Stimulated activated CD4-positive, alpha-beta T cell treated with anti-CD3 and anti-CD28 coated beads, Interleukin-15, amount 100 ng/mL, for 48 hours (primary cell): Measurements from ENCODE around the gene MRGPRE.
"Not testable (repeated sequence)": the region's sequence is repeated elsewhere in the genome, so short reads cannot be mapped to it uniquely, and the experiment has no call there.

Experiments
- DNase-seq, 2 donors: peaks; one replicate each; pipeline ENCODE4 v3.0.0-alpha.2; 2020; ENCODE audit warnings: low read depth in 2 of 2

MRGPRE gene, protein sequence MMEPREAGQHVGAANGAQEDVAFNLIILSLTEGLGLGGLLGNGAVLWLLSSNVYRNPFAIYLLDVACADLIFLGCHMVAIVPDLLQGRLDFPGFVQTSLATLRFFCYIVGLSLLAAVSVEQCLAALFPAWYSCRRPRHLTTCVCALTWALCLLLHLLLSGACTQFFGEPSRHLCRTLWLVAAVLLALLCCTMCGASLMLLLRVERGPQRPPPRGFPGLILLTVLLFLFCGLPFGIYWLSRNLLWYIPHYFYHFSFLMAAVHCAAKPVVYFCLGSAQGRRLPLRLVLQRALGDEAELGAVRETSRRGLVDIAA

DNA sequence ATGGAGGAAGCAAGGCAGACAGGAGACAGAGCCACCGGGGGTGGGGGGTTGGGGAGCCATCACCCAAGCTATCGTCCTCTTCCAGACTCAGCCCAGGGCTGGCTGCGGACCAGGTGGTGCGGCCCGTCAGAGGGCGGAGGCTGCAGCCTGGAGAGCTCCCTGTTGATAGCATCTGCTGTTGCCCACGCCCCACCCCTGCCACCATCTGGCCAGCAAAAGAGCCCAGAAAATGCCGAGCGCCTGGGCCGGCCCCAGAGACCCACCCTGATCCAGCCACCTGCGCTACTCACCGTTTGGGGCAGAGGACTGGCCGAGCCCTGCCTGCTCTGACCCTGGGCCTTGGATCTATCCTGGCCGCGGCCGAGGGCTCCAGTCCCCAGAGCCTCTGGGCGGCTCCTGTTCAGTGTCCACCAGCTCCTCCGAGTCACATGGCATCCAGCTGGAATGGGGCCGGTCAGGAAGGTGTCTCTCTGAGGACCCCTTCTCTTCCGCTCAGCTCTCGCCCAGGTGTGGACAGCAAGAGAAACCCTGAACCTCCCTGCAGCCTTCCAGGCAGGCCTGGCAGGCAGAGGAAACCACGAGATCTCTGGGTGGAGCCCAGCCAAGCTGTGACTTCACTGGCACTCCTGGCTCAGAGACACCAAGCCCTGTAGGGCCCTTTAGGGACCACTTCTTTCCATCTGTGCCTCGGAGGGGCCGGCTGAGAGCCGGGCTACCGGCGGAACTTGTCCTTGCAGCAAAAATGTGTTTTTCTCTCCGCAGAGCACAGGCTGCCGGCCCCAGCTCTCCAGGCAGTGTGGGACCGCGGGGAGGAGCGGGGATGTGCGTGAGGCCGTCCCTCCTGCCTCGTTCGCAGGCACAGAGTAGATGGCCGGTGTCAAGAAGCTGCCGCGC is at the start of gene MRGPRE:
TSS of gene MRGPRE (minus strand) at position 567 of the 894 bp plus-strand sequence. CDS start 3,618 bp downstream, outside the sequence.
- no peak for DNase-seq

- not testable (repeated sequence) for DNase-seq
Measured at GRCh38 chr11:3281146-3281545, 48.9 kb upstream of the MRGPRE start.

DNA sequence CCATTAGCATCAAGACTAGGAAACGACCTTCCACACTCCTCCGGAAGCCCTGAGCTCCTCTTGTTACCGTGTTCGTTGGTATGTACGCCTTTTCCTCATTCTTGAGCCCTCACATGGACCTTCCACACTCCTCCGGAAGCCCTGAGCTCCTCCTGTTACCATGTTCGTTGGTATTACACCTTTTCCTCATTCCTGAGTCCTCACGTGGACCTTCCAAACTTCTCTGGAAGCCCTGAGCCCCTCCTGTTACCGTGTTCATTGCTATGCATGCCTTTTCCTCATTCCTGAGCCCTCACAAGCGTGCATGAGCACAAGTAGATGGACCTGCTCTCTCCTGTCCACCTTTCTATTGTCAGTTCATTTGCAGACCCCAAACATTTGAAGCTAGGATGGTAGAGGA is 48.4 kb upstream of the MRGPRE start:
- DNase-seq, result not testable (repeated sequence)

DNA sequence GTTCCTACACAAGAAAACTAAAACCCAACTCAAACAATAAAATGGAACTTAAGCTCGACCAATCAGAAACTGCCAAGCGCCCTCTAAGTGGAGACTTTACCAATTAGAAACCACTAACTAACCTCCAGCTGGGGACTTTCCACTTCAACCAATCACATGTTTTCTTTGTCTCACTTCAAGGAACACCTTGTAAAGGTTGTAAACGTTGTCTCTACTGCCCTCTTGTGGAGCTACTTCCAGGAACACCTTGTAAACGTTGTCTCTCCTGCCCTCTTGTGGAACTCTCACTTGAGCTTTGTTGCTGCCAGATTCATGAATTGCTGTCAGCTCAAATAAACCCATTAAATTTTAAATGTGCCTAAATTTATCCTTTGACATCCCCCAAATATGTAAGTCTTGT is 46.7 kb upstream of the MRGPRE start:
- not testable (repeated sequence) for DNase-seq

- not testable (repeated sequence) for DNase-seq
Measured at GRCh38 chr11:3273629-3274028, 41.4 kb upstream of the MRGPRE start.

GRCh38 chr11:3262548-3262947 is 30.3 kb upstream of the MRGPRE start:
- DNase-seq, result not testable (repeated sequence)

DNA sequence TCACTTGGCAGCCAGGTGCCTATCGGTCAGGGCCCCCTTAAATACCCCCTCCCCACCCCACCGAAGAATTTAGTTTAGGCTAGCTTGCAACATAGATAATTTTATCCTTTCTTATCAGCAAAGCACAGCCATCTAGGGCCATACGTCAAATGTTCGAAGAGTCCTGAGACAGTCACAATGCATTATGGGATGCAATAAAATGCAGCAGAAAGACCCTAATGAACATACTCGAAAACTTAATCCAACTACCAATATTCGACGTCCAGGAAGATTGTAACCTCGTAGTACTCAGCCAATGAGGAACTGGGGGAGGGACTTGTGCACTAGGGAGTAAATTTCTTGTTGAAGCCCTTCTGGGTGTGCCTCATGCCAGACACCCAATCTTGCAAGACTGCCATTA is 29.6 kb upstream of the MRGPRE start:
- not testable (repeated sequence) for DNase-seq

- not testable (repeated sequence) for DNase-seq
Measured at GRCh38 chr11:3257509-3257908, 25.3 kb upstream of the MRGPRE start.

DNA sequence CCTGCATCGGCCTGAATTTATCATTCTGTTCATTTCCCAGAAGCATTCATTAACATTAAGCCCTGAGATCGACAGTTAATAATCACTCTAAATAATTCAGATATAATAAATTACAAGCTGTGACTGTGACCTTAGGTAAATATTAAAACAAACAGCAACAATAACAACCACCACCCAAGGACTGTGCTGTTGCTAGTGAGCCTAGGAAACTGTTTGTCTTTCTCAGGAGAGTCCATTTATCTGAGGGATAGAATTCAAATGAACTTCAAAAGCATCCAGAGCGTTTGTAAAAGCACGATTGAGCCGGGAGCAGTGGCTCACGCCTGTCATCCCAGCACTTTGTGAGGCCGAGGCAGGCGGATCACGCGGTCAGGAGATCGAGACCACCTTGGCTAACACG is 23.0 kb upstream of the MRGPRE start:
- DNase-seq, result not testable (repeated sequence)

- DNase-seq, result not testable (repeated sequence)
Measured at GRCh38 chr11:3254773-3255172, 22.6 kb upstream of the MRGPRE start.

DNA sequence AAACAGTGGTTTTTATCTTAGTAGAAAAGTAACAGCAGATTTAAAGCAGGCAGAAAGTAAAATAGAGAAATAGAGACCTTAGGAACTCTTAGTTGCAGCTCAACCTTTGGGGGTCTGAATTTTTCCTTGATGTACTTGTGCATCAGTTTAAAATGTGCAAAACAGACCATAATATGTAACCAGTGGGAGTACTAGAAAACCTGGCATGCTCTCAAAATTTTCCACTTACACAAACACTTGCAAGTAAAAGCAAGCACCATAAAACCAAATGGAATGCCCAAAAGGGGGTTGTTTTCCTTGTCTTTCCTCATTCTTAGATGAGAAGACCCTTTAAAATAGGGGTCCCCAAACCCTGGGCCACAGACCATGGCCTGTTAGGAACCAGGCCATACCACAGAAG is 12.9 kb upstream of the MRGPRE start:
- DNase-seq, result no peak

DNA sequence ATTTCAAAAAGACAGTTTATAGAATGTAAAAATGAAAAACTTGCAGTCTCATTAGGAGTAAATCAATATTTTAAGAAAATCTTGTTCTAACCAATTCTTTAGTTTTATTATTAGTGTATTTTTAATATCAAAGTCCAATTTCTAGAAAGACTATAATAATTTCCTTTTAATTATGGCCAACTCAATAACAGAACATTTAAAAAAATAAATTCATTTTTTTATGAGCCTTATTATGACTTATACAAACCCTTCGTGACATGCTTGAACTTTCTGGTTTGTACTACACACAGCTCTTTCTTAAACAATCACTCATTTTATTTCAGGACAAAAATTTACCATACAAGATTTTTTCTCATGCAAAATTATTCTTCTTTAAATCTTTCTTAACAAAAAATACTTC is 11.7 kb upstream of the MRGPRE start:
- no peak for DNase-seq

- DNase-seq, result no peak
Measured at GRCh38 chr11:3237119-3237518, 4.9 kb upstream of the MRGPRE start.

GRCh38 chr11:3234846-3235245 is 2.6 kb upstream of the MRGPRE start:
- no peak for DNase-seq

GRCh38 chr11:3232956-3233355 is 739 bp upstream of the MRGPRE start:
- DNase-seq, result no peak

DNA sequence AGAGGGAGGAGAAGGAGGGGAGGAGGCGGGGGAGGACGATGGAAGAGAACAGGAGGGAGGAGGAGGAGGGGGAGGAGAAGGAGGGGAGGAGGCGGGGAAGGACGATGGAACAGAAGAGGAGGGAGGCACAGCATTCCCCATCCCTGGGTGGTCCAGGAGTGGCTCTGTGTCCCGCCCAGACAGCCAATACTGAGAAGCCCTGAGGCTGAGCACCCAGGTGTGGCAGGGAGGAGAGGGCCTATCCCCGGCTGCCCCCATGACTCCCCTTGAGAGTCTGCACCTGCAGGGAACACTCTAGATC is 717 bp downstream of the MRGPRE start:
- no peak for DNase-seq

GRCh38 chr11:3230636-3231549 is 1.3 kb downstream of the MRGPRE start:
- no peak for DNase-seq

GRCh38 chr11:3229673-3230630 is 2.3 kb downstream of the MRGPRE start:
- no peak for DNase-seq

DNA sequence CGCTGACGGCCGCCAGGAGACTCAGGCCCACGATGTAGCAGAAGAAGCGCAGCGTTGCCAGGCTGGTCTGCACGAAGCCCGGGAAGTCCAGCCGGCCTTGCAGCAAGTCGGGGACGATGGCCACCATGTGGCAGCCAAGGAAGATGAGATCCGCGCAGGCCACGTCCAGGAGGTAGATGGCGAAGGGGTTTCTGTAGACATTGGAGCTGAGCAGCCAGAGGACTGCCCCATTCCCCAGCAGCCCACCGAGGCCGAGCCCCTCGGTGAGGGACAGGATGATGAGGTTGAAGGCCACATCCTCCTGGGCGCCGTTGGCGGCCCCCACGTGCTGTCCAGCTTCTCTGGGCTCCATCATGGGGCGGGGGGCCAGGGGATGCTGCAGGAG is 3.8 kb downstream of the MRGPRE start:
- DNase-seq, result no peak

DNA sequence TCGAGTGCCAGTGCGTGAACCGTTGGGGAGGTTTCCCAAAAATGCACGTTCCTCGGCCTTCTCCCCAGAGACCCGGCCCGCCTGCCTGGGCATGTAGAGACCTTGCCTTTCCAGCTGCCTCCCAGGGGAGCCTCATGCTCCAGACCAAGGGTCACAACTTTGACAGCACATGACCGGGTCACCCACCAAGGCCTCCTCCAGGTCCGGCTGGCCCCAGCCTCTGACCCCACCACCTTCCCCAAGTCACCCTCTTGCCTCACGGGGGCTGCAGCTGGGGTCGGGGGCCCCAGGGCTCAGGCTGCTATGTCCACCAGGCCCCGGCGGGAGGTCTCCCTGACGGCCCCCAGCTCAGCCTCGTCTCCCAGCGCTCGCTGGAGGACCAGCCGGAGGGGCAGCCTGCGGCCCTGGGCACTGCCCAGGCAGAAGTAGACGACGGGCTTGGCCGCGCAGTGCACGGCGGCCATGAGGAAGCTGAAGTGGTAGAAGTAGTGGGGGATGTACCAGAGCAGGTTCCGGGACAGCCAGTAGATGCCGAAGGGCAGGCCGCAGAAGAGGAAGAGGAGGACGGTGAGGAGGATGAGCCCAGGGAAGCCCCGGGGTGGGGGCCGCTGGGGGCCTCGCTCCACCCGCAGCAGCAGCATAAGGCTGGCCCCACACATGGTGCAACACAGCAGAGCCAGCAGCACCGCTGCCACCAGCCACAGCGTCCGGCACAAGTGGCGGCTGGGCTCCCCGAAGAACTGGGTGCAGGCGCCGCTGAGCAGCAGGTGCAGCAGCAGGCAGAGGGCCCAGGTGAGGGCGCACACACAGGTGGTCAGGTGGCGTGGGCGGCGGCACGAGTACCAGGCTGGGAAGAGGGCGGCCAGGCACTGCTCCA is 4.4 kb downstream of the MRGPRE start:
- no peak for DNase-seq
